Measurements from ENCODE around the gene NXPH4.

The NXPH4 gene

DNA sequence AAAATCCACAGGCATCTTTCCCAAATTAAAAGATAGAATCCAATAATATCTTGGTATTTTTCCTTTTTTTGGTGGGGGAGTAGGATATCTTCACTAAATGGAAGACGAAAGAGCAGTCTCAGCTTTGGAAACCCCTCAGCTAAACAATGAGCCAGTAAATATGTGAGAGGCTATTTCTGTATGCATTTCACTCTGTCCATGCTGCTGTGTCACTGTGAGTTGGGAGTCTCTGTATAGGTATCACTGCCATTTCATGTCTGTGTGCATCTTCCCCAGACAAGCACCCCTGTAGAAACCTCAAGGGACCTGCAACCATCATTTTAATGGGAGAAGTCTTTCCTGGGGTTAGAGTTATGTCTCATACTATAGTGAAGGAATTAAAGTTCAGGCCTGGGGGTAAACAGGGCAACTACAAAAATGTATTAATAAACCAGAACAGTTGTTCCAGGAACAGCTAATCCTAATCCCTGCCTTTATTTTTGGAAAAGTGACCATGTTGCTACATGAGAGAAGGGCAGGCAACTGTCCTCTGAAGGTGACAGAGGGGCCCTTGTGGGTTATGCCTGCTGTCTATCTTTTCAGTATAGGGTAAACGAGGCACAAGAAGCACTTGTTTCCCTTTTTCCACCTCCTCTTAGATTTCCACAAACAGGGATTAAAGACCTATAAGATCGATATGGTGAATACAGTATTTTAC lies 45.7 kb downstream of the NXPH4 start:
- TF ChIP-seq, protein P1, sequence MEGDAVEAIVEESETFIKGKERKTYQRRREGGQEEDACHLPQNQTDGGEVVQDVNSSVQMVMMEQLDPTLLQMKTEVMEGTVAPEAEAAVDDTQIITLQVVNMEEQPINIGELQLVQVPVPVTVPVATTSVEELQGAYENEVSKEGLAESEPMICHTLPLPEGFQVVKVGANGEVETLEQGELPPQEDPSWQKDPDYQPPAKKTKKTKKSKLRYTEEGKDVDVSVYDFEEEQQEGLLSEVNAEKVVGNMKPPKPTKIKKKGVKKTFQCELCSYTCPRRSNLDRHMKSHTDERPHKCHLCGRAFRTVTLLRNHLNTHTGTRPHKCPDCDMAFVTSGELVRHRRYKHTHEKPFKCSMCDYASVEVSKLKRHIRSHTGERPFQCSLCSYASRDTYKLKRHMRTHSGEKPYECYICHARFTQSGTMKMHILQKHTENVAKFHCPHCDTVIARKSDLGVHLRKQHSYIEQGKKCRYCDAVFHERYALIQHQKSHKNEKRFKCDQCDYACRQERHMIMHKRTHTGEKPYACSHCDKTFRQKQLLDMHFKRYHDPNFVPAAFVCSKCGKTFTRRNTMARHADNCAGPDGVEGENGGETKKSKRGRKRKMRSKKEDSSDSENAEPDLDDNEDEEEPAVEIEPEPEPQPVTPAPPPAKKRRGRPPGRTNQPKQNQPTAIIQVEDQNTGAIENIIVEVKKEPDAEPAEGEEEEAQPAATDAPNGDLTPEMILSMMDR (IDR thresholded peaks at IDR 0.05; ENCODE audit: control insufficient read depth, extremely low read depth, insufficient read depth) = no peak
- no peak for DNase-seq (ENCODE audit: low read depth)
- no peak overlapping the region for H3K4me3 ChIP-seq (ENCODE audit: low read depth, low read length)

DNA sequence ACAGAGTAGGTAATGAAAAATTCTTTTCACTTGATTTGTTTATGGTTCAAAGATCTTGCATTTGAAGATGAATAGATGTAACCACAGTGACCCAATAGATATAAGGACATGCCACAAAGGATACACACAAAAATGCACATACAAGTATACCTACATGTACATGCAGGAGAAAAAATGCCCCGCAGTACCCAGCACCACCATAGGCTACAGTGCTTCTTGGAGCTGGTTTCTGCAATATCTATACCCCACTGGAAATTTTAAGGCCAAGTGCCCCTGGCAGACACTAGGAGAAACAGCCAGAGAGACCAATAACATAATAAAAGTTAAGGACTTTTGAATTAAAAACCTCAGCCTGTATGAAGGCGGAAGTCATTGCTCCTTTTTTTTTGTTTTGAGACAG lies 46.5 kb downstream of the NXPH4 start:
- no peak overlapping the region for H3K4me3 ChIP-seq (ENCODE audit: low read depth, low read length)
- DNase-seq (ENCODE audit: low read depth) = no peak
- TF ChIP-seq, protein P1 (IDR thresholded peaks at IDR 0.05; ENCODE audit: control insufficient read depth, extremely low read depth, insufficient read depth) = no peak

DNA sequence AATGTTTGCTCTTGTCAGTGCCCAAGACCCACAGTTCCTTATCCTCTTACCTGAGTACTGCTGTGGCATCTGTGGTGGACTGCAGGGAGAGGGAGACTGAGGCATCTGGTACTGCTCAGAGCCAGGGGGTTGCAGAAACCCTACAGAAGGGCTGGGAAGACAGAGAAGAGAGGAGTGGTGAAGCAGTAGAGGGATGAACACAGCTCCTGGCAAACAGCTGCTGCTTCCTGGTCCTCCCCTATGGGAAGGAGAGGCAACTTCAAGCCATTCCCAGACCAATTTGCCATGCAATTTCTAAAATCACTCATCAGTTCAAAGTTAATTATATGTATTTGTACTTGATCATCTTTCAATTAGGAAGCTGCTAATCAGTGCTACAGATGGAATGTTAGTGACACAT lies 50.1 kb downstream of the NXPH4 start:
- DNase-seq (ENCODE audit: low read depth) = no peak
- TF ChIP-seq, protein P1 (IDR thresholded peaks at IDR 0.05; ENCODE audit: control insufficient read depth, extremely low read depth, insufficient read depth) = no peak
- H3K4me3 ChIP-seq (ENCODE audit: low read depth, low read length) = no peak overlapping the region

DNA sequence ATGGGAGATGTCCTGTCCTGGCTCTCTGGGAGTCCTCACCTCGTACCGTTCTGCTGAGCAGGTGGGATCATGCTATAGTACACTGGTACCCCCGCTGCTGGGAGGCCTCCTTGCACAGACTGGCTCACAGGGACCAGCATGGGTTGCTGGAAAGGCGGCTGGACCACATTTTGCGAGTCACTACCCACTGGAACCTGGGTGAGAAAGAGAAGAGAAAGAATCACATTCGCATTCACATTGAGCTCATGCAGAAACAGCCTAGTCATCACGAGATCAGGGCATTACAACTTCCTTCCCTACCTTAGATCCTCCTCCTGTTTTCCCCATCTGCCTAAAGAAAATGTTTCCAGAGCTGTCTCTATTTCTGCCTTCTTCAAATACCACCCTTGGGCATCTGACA lies 51.7 kb downstream of the NXPH4 start:
- DNase-seq (ENCODE audit: low read depth) = no peak
- TF ChIP-seq, protein P1 (IDR thresholded peaks at IDR 0.05; ENCODE audit: control insufficient read depth, extremely low read depth, insufficient read depth) = no peak
- H3K4me3 ChIP-seq (ENCODE audit: low read depth, low read length) = no peak overlapping the region

DNA sequence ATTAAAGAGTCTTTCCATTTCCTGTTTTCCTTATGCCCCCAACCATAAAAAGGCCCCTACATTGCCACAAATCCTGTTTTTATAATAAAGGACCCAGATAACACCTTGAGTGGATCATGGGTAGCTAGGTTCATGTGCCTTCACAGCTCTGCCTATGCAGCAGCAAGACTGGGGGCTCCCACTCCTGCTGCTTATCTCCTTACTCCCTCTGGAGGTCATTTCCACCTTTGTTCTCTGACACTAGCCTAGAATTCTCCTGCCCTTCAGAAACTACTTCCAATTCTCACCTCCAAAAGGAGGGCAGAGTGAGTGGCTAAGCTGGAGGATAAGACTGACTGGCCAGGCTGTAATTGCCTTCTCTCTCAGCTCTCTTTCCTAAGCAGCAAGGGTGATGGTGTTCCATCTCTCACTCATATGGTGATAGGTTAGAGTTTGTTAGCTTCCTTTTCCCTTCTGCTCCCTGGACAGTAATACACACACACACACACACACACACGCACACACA lies 54.4 kb downstream of the NXPH4 start:
- no peak overlapping the region for H3K4me3 ChIP-seq (ENCODE audit: low read depth, low read length)
- DNase-seq (ENCODE audit: low read depth) = no peak
- TF ChIP-seq, protein P1 (IDR thresholded peaks at IDR 0.05; ENCODE audit: control insufficient read depth, extremely low read depth, insufficient read depth) = no peak

DNA sequence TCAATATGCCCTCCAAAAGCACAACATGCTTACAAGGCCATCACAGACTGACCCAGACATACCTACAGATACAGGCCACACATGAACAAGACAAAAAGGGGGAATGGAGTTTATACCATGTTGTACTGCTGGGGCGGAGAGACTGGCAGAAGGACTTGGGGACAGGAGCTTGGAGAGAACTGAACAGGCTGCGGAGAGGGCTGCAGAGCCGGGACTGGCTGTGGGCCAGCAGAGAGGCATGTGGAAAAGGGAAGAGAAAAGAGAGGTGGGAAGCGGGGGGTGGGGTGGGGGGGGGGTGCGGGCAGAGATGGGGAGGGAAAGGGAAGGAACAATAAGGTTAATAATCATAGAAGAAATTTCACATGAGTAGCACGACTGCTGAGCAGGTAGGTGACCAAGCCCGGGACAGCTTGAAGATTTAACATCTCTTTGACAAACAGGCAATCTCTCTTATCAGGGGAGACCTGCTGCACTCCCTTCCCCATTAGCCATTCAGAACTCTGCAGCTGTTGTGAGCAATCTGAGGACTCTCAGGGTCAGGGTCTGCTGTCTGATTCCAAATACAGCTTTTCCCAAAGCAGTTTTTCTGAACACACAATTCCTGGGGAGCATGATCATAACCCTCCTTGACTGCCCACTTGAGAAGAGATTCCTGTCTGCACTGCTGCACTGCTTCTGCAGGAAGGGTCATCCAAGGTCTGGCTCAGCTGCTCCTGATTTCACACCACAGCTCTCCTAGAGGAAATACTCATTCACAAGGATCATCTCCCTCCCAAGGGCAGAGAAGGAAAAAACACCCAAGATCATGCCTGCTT lies 56.0 kb downstream of the NXPH4 start:
- H3K4me3 ChIP-seq (ENCODE audit: low read depth, low read length) = no peak overlapping the region
- TF ChIP-seq, protein P1 (IDR thresholded peaks at IDR 0.05; ENCODE audit: control insufficient read depth, extremely low read depth, insufficient read depth) = no peak
- no peak for DNase-seq (ENCODE audit: low read depth)

All from LNCaP clone FGC (cell line).